ENCODE data around the gene IGSF11.

DNA sequence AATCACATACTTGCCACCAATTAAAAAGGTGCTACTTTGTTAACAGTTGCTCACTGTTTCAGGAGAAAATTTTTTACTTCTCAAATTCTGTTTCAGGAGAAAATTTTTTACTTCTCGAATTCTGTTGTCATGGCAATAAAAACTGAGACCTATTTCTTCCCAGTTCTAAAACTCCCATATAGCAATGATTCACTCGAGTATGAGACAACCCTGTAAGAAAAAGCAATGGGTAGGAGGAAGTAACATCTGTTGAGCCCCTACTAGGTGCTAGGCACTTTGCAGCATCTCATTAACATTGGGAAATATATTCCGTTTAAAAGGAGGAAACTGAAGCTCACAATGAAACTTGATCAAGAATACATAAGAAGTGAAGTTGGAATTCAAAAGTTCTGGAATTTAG lies 35.1 kb upstream of the IGSF11 start:
- TF ChIP-seq, protein P1, sequence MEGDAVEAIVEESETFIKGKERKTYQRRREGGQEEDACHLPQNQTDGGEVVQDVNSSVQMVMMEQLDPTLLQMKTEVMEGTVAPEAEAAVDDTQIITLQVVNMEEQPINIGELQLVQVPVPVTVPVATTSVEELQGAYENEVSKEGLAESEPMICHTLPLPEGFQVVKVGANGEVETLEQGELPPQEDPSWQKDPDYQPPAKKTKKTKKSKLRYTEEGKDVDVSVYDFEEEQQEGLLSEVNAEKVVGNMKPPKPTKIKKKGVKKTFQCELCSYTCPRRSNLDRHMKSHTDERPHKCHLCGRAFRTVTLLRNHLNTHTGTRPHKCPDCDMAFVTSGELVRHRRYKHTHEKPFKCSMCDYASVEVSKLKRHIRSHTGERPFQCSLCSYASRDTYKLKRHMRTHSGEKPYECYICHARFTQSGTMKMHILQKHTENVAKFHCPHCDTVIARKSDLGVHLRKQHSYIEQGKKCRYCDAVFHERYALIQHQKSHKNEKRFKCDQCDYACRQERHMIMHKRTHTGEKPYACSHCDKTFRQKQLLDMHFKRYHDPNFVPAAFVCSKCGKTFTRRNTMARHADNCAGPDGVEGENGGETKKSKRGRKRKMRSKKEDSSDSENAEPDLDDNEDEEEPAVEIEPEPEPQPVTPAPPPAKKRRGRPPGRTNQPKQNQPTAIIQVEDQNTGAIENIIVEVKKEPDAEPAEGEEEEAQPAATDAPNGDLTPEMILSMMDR (IDR thresholded peaks at IDR 0.05) = no peak
- TF ChIP-seq POLR2A (IDR thresholded peaks at IDR 0.05) (no peak), POLR2AphosphoS5 (IDR thresholded peaks at IDR 0.05) (no peak), EP300 (IDR thresholded peaks at IDR 0.05) (no peak)
